ENCODE measurements around the gene PDCD1. TPM values are rescaled to one million over a fixed set of nuclear protein-coding genes. Genes with fewer than 3 reads are reported as not detected.
A peak's percentile ranks its signal among the peaks of the same experiment; 100 is the strongest.
"Not testable (repeated sequence)": the region's sequence is repeated elsewhere in the genome, so short reads cannot be mapped to it uniquely, and the experiment has no call there.

Gene PDCD1
- total RNA-seq, 2 experiments from 2014 or later: 5.4 to 6.6 TPM

DNA sequence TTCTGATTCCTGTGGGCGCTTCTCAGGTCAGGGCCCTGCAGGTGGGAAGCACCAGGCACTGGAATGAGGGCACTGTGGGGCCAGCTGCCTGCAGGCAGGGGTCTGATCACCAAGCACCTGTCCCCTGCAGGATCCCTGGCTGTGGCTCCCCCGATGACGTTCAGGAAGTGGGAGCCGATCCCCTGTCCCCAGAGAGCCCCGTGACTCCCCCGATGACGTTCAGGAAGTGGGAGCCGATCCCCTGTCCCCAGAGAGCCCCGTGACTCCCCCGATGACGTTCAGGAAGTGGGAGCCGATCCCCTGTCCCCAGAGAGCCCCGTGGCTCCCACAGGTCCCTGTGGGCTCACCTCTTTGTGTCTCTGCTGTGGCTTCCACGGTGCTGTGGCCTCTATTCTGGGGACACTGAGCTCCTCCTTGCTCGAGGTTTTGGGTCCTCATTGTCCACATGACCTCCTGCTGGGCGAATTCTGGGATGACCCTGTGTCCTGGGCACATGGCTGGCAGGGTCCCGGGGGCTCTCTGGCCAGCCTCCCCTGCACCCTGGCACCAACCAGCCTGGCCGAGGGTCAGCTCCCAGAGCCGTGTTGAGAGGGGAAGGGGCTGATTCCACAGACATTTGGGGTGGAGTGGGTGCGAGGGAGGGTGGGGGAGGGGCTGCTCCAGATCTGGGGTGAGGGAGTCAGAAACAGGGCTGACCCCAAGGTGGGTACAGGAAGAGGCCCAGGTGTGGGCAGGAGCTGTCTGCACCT is 44.9 kb downstream of the PDCD1 start:
- Mint-ChIP-seq H3K9me3 (no peaks in the 10 kb centered on the region), H3K4me1 (peaks cover 6% of the 10 kb centered on the region), H3K4me3 (no peak overlapping the region), H3K27me3 (peaks cover 3% of the 10 kb centered on the region), H3K36me3 (no peaks in the 10 kb centered on the region), H3K27ac (no peak overlapping the region)
- ATAC-seq (ENCODE audit: low read depth) (peak; percentile 40), DNase-seq (peak; percentile 45)
- POLR2A ChIA-PET: no interaction called here

GRCh38 chr2:241812730-241813643 is 45.7 kb downstream of the PDCD1 start:
- Mint-ChIP-seq H3K4me3 (no peak overlapping the region), H3K4me1 (peaks cover 6% of the 10 kb centered on the region), H3K9me3 (no peaks in the 10 kb centered on the region), H3K27me3 (peaks cover 3% of the 10 kb centered on the region), H3K27ac (no peak overlapping the region), H3K36me3 (no peaks in the 10 kb centered on the region)
- no peak for DNase-seq
- POLR2A ChIA-PET: no interaction called here
- no peak for ATAC-seq (ENCODE audit: low read depth)

DNA sequence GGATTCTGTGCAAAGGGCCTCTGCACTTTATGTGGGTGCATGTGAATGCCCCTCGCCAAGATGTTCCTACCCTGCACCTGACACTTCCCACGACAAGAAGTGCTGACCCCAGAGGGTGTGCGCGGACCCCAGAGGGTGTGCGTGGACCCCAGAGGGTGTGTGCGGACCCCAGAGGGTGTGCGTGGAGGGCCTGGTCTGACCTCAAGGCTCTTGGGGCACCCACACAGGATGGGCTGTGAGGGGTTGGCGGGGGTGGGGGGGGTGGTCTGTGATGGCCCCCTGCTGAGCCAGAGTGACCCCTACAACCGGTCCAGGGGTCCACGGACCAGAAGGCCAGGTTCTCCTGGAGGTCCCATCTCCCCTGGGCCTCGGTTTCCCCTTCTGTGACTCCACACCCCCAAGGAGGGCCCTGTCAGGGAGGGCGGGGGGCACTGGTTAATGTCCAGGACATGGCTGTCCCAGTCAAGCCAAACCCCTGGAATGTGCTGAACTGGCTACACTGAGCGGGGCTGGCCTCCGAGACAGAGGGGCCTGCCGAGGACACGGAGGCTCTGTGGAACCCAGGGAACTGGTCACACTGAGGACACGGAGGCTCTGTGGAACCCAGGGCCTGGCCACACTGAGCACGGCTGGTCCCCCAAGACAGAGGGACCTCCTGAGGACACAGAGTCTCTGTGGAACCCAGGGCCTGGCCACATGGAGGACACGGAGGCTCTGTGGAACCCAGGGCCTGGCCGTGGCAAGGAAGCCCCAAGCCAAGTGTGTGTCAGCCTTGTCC is 46.6 kb downstream of the PDCD1 start:
- H3K4me1 Mint-ChIP-seq: peaks cover 3% of the 10 kb centered on the region
- no peak overlapping the region for H3K27ac Mint-ChIP-seq
- H3K36me3 Mint-ChIP-seq: no peaks in the 10 kb centered on the region
- H3K9me3 Mint-ChIP-seq: no peaks in the 10 kb centered on the region
- POLR2A ChIA-PET: no interaction called here
- ATAC-seq (ENCODE audit: low read depth): no peak
- DNase-seq: no peak
- H3K4me3 Mint-ChIP-seq: no peak overlapping the region
- H3K27me3 Mint-ChIP-seq: no peaks in the 10 kb centered on the region

GRCh38 chr2:241811201-241811951 is 47.3 kb downstream of the PDCD1 start:
- no peaks in the 10 kb centered on the region for H3K36me3 Mint-ChIP-seq
- POLR2A ChIA-PET: no interaction called here
- H3K4me3 Mint-ChIP-seq: no peak overlapping the region
- no peak overlapping the region for H3K27ac Mint-ChIP-seq
- ATAC-seq (ENCODE audit: low read depth) (no peak), DNase-seq (peak; percentile 33)
- H3K4me1 Mint-ChIP-seq: peaks cover 3% of the 10 kb centered on the region
- no peaks in the 10 kb centered on the region for H3K27me3 Mint-ChIP-seq
- no peaks in the 10 kb centered on the region for H3K9me3 Mint-ChIP-seq

GRCh38 chr2:241810307-241811200 is 48.1 kb downstream of the PDCD1 start:
- Mint-ChIP-seq H3K4me1 (peaks cover 3% of the 10 kb centered on the region), H3K27ac (no peak overlapping the region), H3K9me3 (no peaks in the 10 kb centered on the region), H3K27me3 (no peaks in the 10 kb centered on the region), H3K36me3 (no peaks in the 10 kb centered on the region), H3K4me3 (no peak overlapping the region)
- ATAC-seq (ENCODE audit: low read depth) (no peak), DNase-seq (peak; percentile 29)
- POLR2A ChIA-PET: no interaction called here

DNA sequence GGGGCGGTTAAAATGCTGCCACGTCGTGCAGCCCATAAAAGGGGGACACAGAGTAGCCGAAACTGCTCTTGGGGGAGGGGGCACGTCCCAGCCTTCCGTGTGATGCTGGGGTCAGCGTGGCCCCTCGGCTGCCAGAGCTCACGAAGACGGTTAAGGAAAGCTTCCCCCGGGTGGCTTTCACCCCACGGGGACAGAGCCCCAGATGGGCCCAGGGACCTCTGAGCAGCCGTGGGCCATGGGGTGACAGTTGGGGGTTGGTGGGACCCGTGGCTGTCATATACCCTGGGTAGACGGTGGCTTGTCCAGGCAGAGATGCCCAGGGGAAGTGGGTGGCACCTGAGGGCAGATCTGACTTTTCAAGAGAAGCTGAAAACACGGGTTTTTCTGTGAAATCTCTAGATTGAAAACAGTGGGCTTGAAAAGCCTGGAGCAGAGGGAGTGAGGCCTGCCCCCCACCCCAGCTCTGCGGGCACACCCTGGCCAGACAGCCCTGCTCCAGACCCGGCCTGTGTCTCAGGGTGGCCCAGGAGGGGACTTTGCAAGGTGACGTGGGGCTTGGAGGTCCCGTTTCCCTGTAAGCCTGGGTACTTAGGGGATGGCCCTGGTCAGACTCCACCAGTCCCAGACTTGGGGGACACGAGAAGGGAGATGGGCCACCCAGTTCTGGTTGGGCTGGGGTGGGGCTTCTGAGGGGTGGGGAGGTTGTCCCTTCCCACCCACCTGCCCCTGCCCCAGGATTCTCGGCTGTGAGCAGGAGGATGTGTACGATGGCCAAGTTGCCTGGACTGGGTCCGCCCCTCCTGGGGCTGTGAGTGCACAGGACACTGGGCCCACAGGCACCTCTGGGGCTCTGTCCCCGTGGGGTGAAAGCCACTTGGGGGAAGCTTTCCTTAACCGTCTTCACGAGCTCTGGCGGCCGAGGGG is 49.0 kb downstream of the PDCD1 start:
- no peak for ATAC-seq (ENCODE audit: low read depth)
- Mint-ChIP-seq H3K4me3 (no peak overlapping the region), H3K27me3 (no peaks in the 10 kb centered on the region), H3K36me3 (no peaks in the 10 kb centered on the region), H3K9me3 (no peaks in the 10 kb centered on the region), H3K27ac (no peak overlapping the region), H3K4me1 (peaks cover 6% of the 10 kb centered on the region)
- POLR2A ChIA-PET: no interaction called here
- DNase-seq: peak; percentile 24

GRCh38 chr2:241808721-241809382 is 49.8 kb downstream of the PDCD1 start, which contains the start of gene NEU4:
TSS of gene NEU4 (plus strand) at chr2:241809193. CDS start at chr2:241814485, 5,292 bp downstream.
- Mint-ChIP-seq H3K4me3 (no peak within 1 kb of the TSS), H3K27me3 (no peaks in the 10 kb centered on the region), H3K27ac (no peak within 1 kb of the TSS), H3K9me3 (no peaks in the 10 kb centered on the region), H3K36me3 (no peaks in the 10 kb centered on the region), H3K4me1 (peaks cover 8% of the 10 kb centered on the region)
- no peak for ATAC-seq (ENCODE audit: low read depth)
- POLR2A ChIA-PET: no interaction called here
- peak; percentile 28 for DNase-seq

GRCh38 chr2:241808051-241808720 is 50.5 kb downstream of the PDCD1 start:
- Mint-ChIP-seq H3K4me3 (no peak overlapping the region), H3K9me3 (no peaks in the 10 kb centered on the region), H3K4me1 (peaks cover 10% of the 10 kb centered on the region), H3K27me3 (no peaks in the 10 kb centered on the region), H3K36me3 (no peaks in the 10 kb centered on the region), H3K27ac (no peak overlapping the region)
- POLR2A ChIA-PET: no interaction called here
- DNase-seq: no peak
- ATAC-seq (ENCODE audit: low read depth): no peak

- H3K27me3 Mint-ChIP-seq; ATAC-seq (ENCODE audit: low read depth); DNase-seq; POLR2A ChIA-PET; H3K27ac Mint-ChIP-seq; H3K9me3 Mint-ChIP-seq; H3K36me3 Mint-ChIP-seq; H3K4me3 Mint-ChIP-seq: not testable (repeated sequence)
- H3K4me1 Mint-ChIP-seq: peaks cover 10% of the 10 kb centered on the region
These were observed 52.5 kb downstream of the PDCD1 start for GRCh38 chr2:241806217-241806616.

DNA sequence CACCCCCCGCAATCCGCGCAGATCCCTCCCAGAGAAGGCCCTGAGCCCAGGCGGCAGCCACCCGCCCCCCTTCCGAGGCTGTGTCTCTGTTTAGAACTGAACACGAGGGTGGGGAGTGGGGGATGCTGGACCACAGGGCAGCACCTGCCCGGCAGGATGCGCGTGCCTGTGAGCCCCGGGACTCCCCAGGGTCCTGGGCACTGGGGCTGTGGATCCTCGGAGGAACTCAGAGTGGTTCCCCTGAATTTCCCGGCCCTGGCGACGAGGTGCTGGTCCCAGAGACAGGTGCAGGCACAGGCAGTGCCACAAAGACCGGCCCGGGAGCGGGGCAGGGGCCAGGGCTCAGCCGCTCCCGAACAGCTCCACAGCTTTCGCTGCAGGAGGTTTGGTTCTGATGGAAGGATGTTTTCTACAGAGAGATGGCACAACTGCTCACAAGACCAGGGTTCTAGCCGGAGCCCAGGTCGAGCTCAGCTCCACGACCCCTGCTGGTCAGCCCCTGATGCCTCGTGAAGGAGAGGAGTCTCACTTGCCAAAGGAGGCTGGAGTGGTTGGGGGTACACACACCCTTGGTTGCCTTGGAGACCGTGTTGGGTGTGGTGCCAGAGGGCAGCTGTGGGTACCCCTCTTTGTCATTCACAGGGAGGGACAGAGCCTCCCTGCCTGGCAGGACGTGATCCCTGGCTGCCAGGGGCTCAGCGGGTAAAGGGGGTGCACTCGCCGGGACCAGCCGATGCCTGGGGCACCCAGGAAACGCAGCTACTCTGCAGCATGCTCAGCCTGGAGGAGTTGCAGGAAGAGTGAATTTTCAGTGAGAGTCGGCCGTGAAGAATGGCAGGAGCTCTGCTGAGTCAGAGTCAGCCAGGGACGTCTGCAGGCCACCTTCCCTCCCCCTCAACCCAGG is 54.1 kb downstream of the PDCD1 start:
- POLR2A ChIA-PET: interaction anchor here (0.6 to 1.6 kb wide), 6 partner anchors 17 to 118 kb away, joined by 3 to 6 read pairs (median 4); partner anchors contain the start of genes D2HGDH and DTYMK
- H3K4me1 Mint-ChIP-seq: peaks cover 10% of the 10 kb centered on the region
- ATAC-seq (ENCODE audit: low read depth) (peak; percentile 24), DNase-seq (peak; percentile 67)
- peak overlapping the region; percentile 72 for H3K4me3 Mint-ChIP-seq
- peak overlapping the region; percentile 52 for H3K27ac Mint-ChIP-seq
- H3K36me3 Mint-ChIP-seq: no peaks in the 10 kb centered on the region
- no peaks in the 10 kb centered on the region for H3K27me3 Mint-ChIP-seq
- H3K9me3 Mint-ChIP-seq: no peaks in the 10 kb centered on the region
